Activated naive CD8-positive, alpha-beta T cell treated with anti-CD3 and anti-CD28 coated beads, Interleukin-2, amount 10 ng/mL, durations not matched to agents 7 days and 5 days (primary cell): ENCODE data around the gene STARD7. TPM values are rescaled to one million over a fixed set of nuclear protein-coding genes. Genes with fewer than 3 reads are reported as not detected.
A peak's percentile ranks its signal among the peaks of the same experiment; 100 is the strongest.

ENCODE experiments used
- ATAC-seq: fragments of 150-1000 bp; cut with Tn5 transposase; one replicate; pipeline ENCODE4 v1.10.0; 2021; ENCODE audit warnings: low read depth, moderate library complexity
- POLR2A ChIA-PET: fragments of 350-600 bp; sonication (Branson Sonifier 250); formaldehyde crosslinking; loops from one replicate; lab custom pipeline; 2021; ENCODE audit warnings: antibody characterized with exemption; lab: Charles Lee
- DNase-seq: peaks from one replicate; pipeline ENCODE4 v3.0.0; 2021
- H3K27ac Mint-ChIP-seq: one replicate; pipeline ENCODE4 v1.8.0; 2022; ENCODE audit warnings: mild to moderate bottlenecking, mixed read lengths
- H3K27me3 Mint-ChIP-seq: one replicate; pipeline ENCODE4 v1.8.0; 2022; ENCODE audit warnings: mild to moderate bottlenecking, moderate library complexity, mixed read lengths
- H3K36me3 Mint-ChIP-seq: one replicate; pipeline ENCODE4 v1.8.0; 2021; ENCODE audit warnings: mild to moderate bottlenecking, mixed read lengths
- H3K4me1 Mint-ChIP-seq: one replicate; pipeline ENCODE4 v1.8.0; 2021; ENCODE audit warnings: mixed read lengths
- H3K4me3 Mint-ChIP-seq: one replicate; pipeline ENCODE4 v1.8.0; 2022; ENCODE audit warnings: mild to moderate bottlenecking, moderate library complexity, mixed read lengths
- H3K9me3 Mint-ChIP-seq: one replicate; pipeline ENCODE4 v1.8.0; 2021; ENCODE audit warnings: mixed read lengths
- total RNA-seq, 2 experiments: library from RNA; stranded (reverse); gene quantifications; one replicate each; pipeline ENCODE4 v1.2.3, GENCODE V29; 2021

Gene STARD7
- total RNA-seq, 2 experiments from 2014 or later = 105 to 114 TPM

DNA sequence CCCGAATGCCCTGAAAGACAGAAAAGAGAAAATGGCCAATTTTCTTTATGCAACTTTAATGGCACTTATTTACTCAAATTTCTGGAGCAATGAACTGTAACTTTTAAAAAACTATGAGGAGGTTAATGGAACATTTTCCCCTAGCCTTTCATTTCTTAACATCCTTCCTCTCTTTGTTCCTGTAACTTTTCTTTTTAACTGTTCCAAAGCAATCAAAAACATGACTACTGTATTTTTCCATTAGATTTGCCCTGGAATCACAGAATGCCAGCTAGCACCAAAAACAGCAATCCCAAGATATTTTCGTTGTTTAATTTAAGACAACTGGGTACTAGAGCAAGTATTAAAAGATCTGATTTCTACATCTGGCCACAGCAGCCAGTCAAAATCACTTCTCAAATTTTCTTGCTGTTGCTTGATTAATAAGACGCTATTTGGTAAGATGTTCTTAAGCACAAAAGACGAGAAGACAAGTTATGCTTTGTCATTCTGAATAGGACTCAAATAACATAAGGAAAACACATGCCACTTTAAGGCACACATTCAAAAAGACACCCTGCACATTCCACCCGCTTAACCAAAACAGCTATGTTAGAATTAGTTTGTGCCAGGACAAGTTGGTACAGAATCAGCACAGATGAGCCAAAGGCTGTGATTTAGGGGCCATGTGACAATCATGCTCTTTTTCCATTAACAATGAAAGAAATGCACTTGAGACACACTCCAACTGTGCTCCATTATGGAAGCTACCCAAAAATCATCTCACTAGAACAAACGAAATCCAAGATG, 3.6 kb downstream of the STARD7 start:
- peak overlapping the region; percentile 53 for H3K27ac Mint-ChIP-seq
- ATAC-seq (no peak), DNase-seq (no peak)
- POLR2A ChIA-PET = interaction anchor here (0.9 kb wide), 1 partner anchor 67 kb away, joined by 3 read pairs; the partner anchor contains the start of gene ASTL
- peaks cover 23% of the 10 kb centered on the region for H3K36me3 Mint-ChIP-seq
- H3K4me1 Mint-ChIP-seq = peaks cover 49% of the 10 kb centered on the region
- no peaks in the 10 kb centered on the region for H3K9me3 Mint-ChIP-seq
- H3K4me3 Mint-ChIP-seq = peak overlapping the region; percentile 54
- H3K27me3 Mint-ChIP-seq = no peaks in the 10 kb centered on the region

DNA sequence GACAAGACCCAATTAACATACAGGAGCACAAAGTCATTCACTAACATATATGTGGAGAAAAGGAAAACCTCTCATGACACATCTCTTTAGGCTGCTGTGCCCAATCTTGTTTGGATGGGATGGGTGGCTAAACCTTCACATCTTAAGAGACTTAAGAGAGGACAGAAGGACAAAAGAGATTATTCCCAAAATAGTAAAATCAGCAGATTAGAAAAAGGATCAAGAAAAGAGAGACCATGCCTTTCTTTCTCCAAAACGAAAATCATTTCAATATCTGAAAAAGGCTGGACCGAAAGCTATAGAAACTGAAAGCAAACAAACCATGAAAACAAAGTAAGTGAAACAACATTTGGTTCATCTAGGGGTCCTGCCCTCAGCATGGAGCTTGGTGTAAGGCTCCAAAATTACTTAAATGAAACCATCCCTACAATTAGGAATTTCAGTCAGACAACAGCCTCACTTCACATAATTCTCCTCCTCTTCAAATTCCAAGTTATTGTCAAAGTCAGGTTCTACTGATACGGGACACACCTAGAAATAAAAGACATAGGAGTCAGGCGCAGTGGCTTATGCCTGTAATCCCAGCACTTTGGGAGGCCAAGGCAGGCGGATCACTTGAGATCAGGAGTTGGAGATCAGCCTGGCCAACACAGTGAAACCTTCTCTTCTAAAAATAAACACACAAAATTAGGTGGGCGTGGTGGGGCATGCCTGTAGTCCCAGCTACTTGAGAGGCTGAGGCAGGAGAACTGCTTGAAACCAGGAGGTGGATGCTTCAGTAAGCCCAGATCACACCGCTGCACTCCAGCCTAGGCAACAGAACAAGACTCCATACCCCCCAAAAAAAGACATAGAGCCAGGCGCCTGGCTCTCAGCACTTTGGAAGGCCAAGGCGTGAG, 5.2 kb downstream of the STARD7 start:
- peaks cover 23% of the 10 kb centered on the region for H3K36me3 Mint-ChIP-seq
- H3K27me3 Mint-ChIP-seq = no peaks in the 10 kb centered on the region
- H3K9me3 Mint-ChIP-seq = no peaks in the 10 kb centered on the region
- H3K27ac Mint-ChIP-seq = peak overlapping the region; percentile 59
- DNase-seq (no peak), ATAC-seq (no peak)
- peak overlapping the region; percentile 65 for H3K4me3 Mint-ChIP-seq
- POLR2A ChIA-PET = interaction anchor here (0.9 to 1.3 kb wide), 3 partner anchors 39 to 64 kb away, joined by 3 to 4 read pairs (median 3); no protein-coding TSS in a partner anchor
- H3K4me1 Mint-ChIP-seq = peaks cover 49% of the 10 kb centered on the region

DNA sequence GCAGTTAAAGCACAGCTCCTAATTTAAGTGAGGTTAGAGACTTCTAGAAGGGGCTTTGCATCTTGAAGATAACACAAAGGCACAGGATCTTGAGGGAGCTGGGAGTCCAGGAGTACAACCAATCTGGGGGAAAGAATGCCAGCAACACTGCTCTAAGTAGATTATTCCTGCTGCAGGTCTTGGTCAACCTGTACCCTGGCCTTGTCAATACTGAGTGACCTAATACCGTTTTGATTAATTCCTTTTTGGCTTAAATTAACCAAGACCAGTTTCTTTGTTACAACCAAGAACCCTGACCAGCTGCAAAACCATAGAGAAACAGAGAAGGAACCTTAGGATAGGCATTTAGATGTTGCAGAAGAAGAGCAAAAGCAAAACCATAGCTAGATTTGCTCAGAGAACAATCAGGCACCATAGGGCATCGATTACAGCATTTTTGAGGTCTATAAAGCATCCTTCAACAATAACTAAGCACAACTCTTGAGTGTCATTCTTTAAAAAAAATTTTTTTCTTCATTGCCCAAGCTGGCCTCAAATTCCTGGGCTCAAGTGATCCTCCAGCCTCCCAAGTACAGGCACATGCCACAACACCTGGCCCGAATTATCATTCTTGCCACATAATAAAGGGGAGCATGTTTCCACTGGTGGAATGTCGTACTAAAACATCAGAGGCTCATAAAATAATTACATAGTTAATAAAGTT, 6.3 kb downstream of the STARD7 start:
- H3K4me1 Mint-ChIP-seq = peaks cover 53% of the 10 kb centered on the region

DNA sequence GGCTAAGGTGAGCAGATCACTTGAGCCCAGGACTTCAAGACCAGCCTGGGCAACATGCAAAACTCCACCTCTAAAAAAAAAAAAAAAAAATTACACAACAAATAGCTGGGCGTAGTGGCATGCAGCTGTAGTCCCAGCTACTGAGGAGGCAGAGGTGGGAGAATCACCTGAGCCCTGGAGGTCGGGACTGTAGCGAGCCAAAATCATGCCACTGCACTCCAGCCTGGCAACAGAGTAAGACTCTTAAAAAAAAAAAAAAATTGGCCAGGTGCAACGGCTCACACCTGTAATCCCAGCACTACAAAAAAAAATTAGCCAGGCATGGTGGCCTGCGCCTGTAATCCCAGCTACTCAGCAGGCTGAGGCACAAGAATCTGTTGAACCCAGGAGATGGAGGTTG, 7.3 kb downstream of the STARD7 start:
- DNase-seq (no peak), ATAC-seq (no peak)
- H3K4me1 Mint-ChIP-seq = peaks cover 47% of the 10 kb centered on the region
- no peaks in the 10 kb centered on the region for H3K9me3 Mint-ChIP-seq
- H3K27me3 Mint-ChIP-seq = no peaks in the 10 kb centered on the region
- H3K27ac Mint-ChIP-seq = no peak overlapping the region
- no peak overlapping the region for H3K4me3 Mint-ChIP-seq
- peaks cover 12% of the 10 kb centered on the region for H3K36me3 Mint-ChIP-seq
- POLR2A ChIA-PET = interaction anchor here (1.1 kb wide), 1 partner anchor 52 kb away, joined by 3 read pairs; no protein-coding TSS in a partner anchor

More for the DNA sequence above, 6.3 kb downstream of the STARD7 start:
- H3K9me3 Mint-ChIP-seq = no peaks in the 10 kb centered on the region
- POLR2A ChIA-PET = interaction anchor here (0.9 to 1.1 kb wide), 2 partner anchors 51 to 63 kb away, joined by 3 read pairs; no protein-coding TSS in a partner anchor
- H3K27ac Mint-ChIP-seq = no peak overlapping the region
- ATAC-seq = no peak
- no peak for DNase-seq
- no peaks in the 10 kb centered on the region for H3K27me3 Mint-ChIP-seq
- no peak overlapping the region for H3K4me3 Mint-ChIP-seq
- H3K36me3 Mint-ChIP-seq = peaks cover 18% of the 10 kb centered on the region

DNA sequence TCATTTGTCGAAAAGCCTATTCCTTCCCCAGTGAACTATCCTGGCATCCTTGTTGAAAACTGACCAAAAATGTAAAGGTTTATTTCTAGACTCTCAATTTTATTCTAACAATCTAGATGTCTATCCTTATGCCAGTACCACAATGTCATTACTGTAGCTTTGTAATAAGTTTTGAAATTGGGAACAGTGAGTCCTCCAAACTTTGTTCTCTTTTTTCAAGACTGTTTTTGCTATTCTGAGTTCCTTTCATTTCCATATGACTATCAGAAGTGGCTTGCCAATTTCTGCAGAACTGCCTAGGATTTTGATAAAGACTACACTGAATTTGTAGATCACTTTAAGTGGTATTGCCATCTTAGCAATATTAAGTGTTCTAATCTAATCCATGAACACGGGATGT, 9.7 kb downstream of the STARD7 start:
- no peak overlapping the region for H3K27ac Mint-ChIP-seq
- H3K36me3 Mint-ChIP-seq = peaks cover 6% of the 10 kb centered on the region
- POLR2A ChIA-PET = interaction anchor here (1.5 kb wide), 1 partner anchor 9 kb away, joined by 3 read pairs; no protein-coding TSS in a partner anchor
- H3K9me3 Mint-ChIP-seq = no peaks in the 10 kb centered on the region
- no peak overlapping the region for H3K4me3 Mint-ChIP-seq
- peaks cover 39% of the 10 kb centered on the region for H3K4me1 Mint-ChIP-seq
- DNase-seq (no peak), ATAC-seq (no peak)
- H3K27me3 Mint-ChIP-seq = no peaks in the 10 kb centered on the region

DNA sequence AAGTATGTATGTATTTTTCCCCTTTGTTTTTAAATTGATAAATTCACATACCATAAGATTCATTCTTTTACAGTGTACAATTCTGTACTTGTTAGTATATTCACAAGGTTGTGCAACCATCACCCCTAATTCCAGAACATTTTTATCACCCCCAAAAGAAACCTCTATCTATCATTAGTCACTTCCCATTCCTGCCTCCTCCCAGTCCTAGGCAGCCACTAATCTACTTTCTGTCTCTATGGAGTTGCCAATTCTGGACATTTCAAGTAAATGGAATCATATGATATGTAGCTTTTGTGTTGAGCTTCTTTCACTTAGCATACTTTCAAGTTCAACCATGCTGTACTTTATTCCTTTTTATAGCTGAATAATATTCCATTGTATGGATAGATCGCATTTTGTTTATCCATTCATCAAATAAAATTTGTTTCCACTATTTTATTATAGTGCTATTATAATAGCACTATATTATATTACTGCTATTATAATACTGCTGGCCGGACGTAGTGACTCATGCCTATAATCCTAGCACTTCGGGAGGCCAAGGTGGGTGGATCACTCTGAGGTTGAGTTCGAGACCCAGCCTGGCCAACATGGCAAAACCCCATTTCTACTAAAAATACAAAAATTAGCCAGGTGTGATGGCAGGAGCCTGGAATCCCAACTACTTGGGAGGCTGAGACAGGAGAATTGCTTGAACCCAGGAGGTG, 10.9 kb downstream of the STARD7 start:
- Mint-ChIP-seq H3K4me1 (peaks cover 39% of the 10 kb centered on the region), H3K36me3 (peaks cover 11% of the 10 kb centered on the region), H3K4me3 (no peak overlapping the region), H3K9me3 (no peaks in the 10 kb centered on the region), H3K27ac (no peak overlapping the region), H3K27me3 (no peaks in the 10 kb centered on the region)
- POLR2A ChIA-PET = interaction anchor here (3.8 kb wide), 1 partner anchor 11 kb away, joined by 12 read pairs; the partner anchor contains the start of gene STARD7
- no peak for ATAC-seq
- no peak for DNase-seq

DNA sequence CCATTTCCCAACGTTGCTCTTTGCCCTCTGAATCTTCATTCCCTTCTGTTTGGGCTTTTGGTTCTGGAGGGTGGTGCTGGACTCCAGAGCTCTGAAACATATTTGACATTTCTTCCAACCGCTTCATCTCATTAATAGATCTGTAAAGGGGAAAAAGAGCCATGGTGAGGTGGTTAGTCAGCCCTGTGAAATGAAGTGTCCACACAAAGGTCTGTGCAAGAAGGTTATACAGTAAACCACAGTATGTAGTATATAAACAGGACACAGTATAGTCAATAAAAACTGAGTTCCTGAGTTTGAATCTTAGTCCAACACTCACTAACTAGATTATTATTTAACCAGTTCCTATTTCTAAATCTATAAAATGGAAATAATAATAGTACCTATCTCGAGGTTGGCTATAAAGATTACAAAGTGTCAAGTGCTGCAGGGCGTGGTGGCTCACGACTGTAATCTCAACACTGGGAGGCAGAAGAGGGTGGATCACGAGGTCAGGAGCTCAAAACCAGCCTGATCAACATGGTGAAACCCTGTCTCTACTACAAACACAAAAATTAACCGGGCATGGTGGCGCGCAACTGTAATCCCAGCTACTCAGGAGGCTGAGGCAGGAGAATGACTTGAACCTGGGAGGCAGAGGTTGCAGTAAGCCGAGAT, 13.1 kb downstream of the STARD7 start:
- POLR2A ChIA-PET = interaction anchor here (0.6 to 3.8 kb wide), 2 partner anchors 13 to 445 kb away, joined by 3 to 12 read pairs; partner anchors contain the start of gene STARD7
- H3K27ac Mint-ChIP-seq = peak overlapping the region; percentile 47
- DNase-seq (no peak), ATAC-seq (no peak)
- no peaks in the 10 kb centered on the region for H3K9me3 Mint-ChIP-seq
- H3K4me3 Mint-ChIP-seq = no peak overlapping the region
- peaks cover 20% of the 10 kb centered on the region for H3K36me3 Mint-ChIP-seq
- no peaks in the 10 kb centered on the region for H3K27me3 Mint-ChIP-seq
- H3K4me1 Mint-ChIP-seq = peaks cover 36% of the 10 kb centered on the region

DNA sequence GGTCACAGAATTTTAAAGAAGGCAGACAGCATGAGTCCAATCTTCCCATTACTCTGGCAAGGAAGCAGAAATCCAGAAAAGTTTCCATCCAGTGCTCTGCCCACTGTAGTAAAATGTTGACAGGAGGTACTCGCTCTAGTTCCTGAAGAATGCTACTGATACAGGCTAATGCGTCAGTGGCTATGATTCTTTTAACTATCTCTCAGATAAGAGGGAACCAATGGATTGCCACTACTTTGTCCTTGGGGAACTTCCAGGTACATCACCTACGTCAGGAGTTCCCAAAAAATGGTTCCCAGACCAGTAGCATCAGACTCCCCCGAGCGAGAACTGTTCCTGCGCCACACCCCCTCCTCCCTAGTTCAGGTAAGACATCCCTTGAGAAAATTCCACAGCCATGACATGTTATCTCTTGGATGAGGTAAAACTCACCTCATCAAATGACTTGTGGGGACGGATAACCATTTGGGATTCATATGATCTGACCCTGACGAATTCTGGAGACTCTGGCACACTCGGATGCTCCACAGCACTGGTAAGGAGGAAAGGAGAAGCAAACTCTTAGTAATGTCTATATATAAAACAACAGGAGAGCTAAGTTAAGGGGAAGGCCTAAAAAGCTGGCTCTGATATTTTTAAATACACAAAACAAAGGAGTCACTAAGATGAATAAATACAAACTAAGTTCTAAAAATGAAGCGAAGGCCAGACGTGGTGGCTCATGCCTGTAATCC, 16.5 kb downstream of the STARD7 start:
- Mint-ChIP-seq H3K4me3 (no peak overlapping the region), H3K9me3 (no peaks in the 10 kb centered on the region), H3K4me1 (peaks cover 24% of the 10 kb centered on the region), H3K27me3 (no peaks in the 10 kb centered on the region), H3K36me3 (peaks cover 20% of the 10 kb centered on the region), H3K27ac (no peak overlapping the region)
- no peak for ATAC-seq
- POLR2A ChIA-PET = interaction anchor here (1.4 kb wide), 1 partner anchor 16 kb away, joined by 6 read pairs; the partner anchor contains the start of gene STARD7
- no peak for DNase-seq

DNA sequence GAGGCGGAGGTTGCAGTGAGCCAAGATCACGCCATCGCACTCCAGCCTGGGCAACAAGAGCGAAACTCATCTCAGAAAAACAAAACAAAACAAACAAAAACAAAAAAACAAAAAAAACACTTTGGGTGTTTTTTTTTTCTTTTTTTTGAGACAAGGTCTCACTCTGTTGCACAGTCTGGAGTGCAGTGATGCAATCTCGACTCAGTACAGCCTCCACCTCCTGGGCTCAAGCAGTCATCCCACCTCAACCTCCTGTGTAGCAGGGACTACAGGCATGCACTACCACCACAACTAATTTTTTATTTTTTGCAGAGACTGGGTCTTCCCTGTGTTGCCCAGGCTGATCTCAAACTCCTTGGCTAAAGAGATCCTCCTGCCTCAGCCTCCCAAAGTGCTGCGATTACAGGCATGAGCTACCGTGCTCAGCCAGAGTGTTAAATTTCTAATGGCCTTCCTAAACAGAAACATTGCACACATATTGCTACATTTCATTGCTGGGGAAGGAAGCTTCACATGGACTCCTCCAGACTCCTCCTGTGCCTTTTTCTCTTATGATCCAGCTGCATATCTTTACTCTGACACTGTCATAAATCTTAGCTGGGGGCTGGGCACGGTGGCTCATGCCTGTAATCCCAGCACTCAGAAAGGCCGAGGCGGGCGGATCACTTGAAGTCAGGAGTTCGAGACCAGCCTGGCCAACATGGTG, 19.7 kb downstream of the STARD7 start:
- H3K27me3 Mint-ChIP-seq = no peaks in the 10 kb centered on the region
- no peak overlapping the region for H3K27ac Mint-ChIP-seq
- H3K9me3 Mint-ChIP-seq = no peaks in the 10 kb centered on the region
- no peak overlapping the region for H3K4me3 Mint-ChIP-seq
- POLR2A ChIA-PET = interaction anchor here (0.9 to 1.9 kb wide), 2 partner anchors 19 kb away, joined by 4 to 6 read pairs; partner anchors contain the start of gene STARD7
- H3K36me3 Mint-ChIP-seq = peaks cover 28% of the 10 kb centered on the region
- no peak for DNase-seq
- no peak for ATAC-seq
- peaks cover 17% of the 10 kb centered on the region for H3K4me1 Mint-ChIP-seq

DNA sequence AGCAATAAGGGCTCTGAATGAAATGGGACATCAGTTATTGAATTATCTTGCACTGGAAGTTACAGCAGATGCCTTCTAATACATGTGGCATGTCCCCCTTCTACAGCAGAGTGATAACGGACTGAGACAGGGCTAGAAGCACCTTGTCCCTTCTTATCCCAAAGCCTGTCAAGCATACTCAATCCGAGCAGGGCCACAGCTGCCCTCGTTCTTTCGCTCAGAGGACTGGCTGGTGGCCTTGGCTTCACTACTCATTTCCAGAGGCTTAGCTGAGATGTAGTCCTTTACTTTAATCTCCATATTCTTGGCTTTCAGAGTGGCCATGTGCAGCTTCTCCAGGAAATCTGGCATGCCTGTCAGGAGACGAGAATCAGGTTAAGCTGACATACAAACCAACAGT, 22.1 kb downstream of the STARD7 start:
- peaks cover 18% of the 10 kb centered on the region for H3K36me3 Mint-ChIP-seq
- DNase-seq (no peak), ATAC-seq (no peak)
- H3K27ac Mint-ChIP-seq = no peak overlapping the region
- no peaks in the 10 kb centered on the region for H3K27me3 Mint-ChIP-seq
- POLR2A ChIA-PET = no interaction called here
- H3K4me1 Mint-ChIP-seq = peaks cover 3% of the 10 kb centered on the region
- H3K4me3 Mint-ChIP-seq = no peak overlapping the region
- no peaks in the 10 kb centered on the region for H3K9me3 Mint-ChIP-seq

DNA sequence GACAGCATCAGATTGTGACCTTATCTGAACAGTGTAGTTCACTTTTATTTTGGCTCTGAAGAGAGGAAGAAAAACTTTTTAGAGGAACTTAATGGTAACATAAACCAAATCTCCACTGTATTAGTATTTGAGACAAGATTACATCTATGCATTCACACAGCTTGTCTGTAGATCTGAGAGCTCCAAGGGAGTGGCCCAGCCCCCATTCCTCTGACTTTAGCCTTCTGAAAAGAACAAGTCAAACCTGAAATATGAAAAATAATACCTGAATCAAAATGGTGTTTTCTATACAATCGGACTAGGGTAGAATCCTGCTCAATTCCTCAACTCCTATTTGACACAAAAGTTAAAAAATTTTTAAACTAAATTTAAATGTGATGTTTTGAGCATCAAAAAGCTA, 23.1 kb downstream of the STARD7 start:
- DNase-seq (no peak), ATAC-seq (no peak)
- Mint-ChIP-seq H3K36me3 (peaks cover 14% of the 10 kb centered on the region), H3K9me3 (no peaks in the 10 kb centered on the region), H3K27me3 (no peaks in the 10 kb centered on the region), H3K4me3 (no peak overlapping the region), H3K4me1 (peaks cover 10% of the 10 kb centered on the region), H3K27ac (no peak overlapping the region)
- POLR2A ChIA-PET = no interaction called here
